Heart left ventricle (tissue), 16 donors: ENCODE measurements around the gene LSS. TPM values are rescaled to one million over a fixed set of nuclear protein-coding genes. Genes with fewer than 3 reads are reported as not detected.

Experiments used
- ATAC-seq, 4 donors: fragments of 200-7000 bp; cut with Tn5 transposase; one replicate each; pipeline ENCODE4 v1.9.1; 2020 to 2022; ENCODE audit warnings: moderate library complexity in 4 of 4, mild to moderate bottlenecking in 3 of 4, moderate number of reproducible peaks in 1 of 4
- DNase-seq, 5 donors: peaks; one replicate each; pipeline ENCODE4 v3.0.0-alpha.2; 2020
- H3K27ac ChIP-seq, 12 donors: fragments of 200-600 bp; sonication (generic) in 4 of 12; one replicate each; pipeline versions ENCODE4 v1.5.0 to v1.8.0; 2016 to 2022; ENCODE audit warnings: mild to moderate bottlenecking in 2 of 12
- H3K27me3 ChIP-seq, 9 donors: fragments of 200-600 bp; sonication (generic) in 2 of 9; one replicate each; pipeline versions ENCODE4 v1.5.1 to v1.8.0; 2016 to 2022; ENCODE audit warnings: mild to moderate bottlenecking in 3 of 9
- H3K36me3 ChIP-seq, 9 donors: fragments of 200-600 bp; sonication (generic) in 2 of 9; one replicate each; pipeline versions ENCODE4 v1.5.0 to v1.8.0; 2018 to 2022; ENCODE audit warnings: mild to moderate bottlenecking in 2 of 9
- H3K4me1 ChIP-seq, 12 donors: fragments of 200-600 bp; sonication (generic) in 4 of 12; one replicate each; pipeline versions ENCODE4 v1.5.0 to v1.8.0; 2016 to 2022; ENCODE audit warnings: mild to moderate bottlenecking in 3 of 12
- H3K4me3 ChIP-seq, 12 donors: fragments of 200-600 bp; sonication (generic) in 4 of 12; one replicate each; pipeline versions ENCODE4 v1.5.0 to v1.8.0; 2017 to 2022; ENCODE audit warnings: mild to moderate bottlenecking in 9 of 12, moderate library complexity in 4 of 12
- H3K9me3 ChIP-seq, 12 donors: fragments of 200-600 bp; sonication (generic) in 4 of 12; one replicate each; pipeline versions ENCODE4 v1.5.0 to v1.8.0; 2016 to 2022; ENCODE audit warnings: mild to moderate bottlenecking in 1 of 12
- POLR2A ChIP-seq, 2 donors: fragments of 450-650 bp; IDR thresholded peaks; one replicate each; pipeline ENCODE4 v1.6.1; 2017; ENCODE audit warnings: antibody characterized with exemption in 2 of 2, mild to moderate bottlenecking in 2 of 2, moderate library complexity in 2 of 2
- WGBS, 4 donors: extraction: QIAGEN DNeasy Blood & Tissue Kit in 2 of 4; methylation state at CpG; one replicate each; pipeline versions ENCODE4 v1.1.5 to v1.1.7; 2013 to 2018; 5-methylcytosine and 5-hydroxymethylcytosine counted together
- intact Hi-C, 10 donors: fragments of 100-400 bp; cut with DNase I; formaldehyde crosslinking; loops; one replicate each; pipeline versions ENCODE4 v1.11.1 to v1.14.2; 2022
- polyA plus RNA-seq, 2 donors: library from polyadenylated mRNA; stranded (reverse); fragments of 200-250 nt; gene quantifications; one replicate each; pipeline ENCODE4 v1.2.3, GENCODE V29; 2013
- total RNA-seq, 9 donors: library from RNA; depleted of rRNA in 2 of 9; stranded (reverse); fragments of >200 nt in 2 of 9; fragmentation: NEBNext Ultra II Directional in 3 of 9; extraction: Animal tissue kit (Norgen Biotek cat#: 25700) in 3 of 9; gene quantifications; one replicate each; pipeline versions ENCODE4 v1.1.0 to v1.2.4, GENCODE V29; 2016 to 2023
- TF ChIP-seq, protein P1 (sequence below), 12 donors: fragments of 200-600 bp; sonication (generic) in 4 of 12; IDR thresholded peaks; one replicate each; pipeline versions ENCODE4 v1.5.0 to v1.8.0; 2018 to 2022; ENCODE audit warnings: antibody characterized with exemption in 12 of 12, mild to moderate bottlenecking in 5 of 12
- donor health status: ischemic (EF 13 %, LVEDD 7.1; RV severe dilation, severe dysfunction).
- donor health status: healthy with polysubstance abuse.
- donor health status: DM: no; HTN: yes; CAD: no.
- donor health status: DM: no; HTN: no; CAD: no.
- donor health status: ischemic (EF 25% LVEDD 6.9; RV normal size, moderate dysfunction).
- donor health status: ischemic (EF 25% LVEDD 5.7; RV mildly dilated, moderate dysfunction).
- donor health status: healthy.
- donor health status: DM: yes; HTN: yes; CAD: no.
- donor health status: ischemic (EF 35%, LVEDD 5.7; RV mildly dilated, moderate dysfunction).
- donor health status: nonischemic (EF 11% LVEDD 7.7; RV severe dilation, severe dysfunction).
- donor health status: DM: yes; HTN: yes; CAD: no.
- donor health status: PGD.
- donor health status: ischemic (EF 29% LVEDD 5.4; RV normal size, mild dysfunction).
- donor health status: nonischemic (EF 23%, LVEDD 6.1; RV moderate dilation, normal function).

The LSS gene
- total and polyA plus RNA-seq, 11 donors: 25.1 to 65.5 (median 40.7) TPM

DNA sequence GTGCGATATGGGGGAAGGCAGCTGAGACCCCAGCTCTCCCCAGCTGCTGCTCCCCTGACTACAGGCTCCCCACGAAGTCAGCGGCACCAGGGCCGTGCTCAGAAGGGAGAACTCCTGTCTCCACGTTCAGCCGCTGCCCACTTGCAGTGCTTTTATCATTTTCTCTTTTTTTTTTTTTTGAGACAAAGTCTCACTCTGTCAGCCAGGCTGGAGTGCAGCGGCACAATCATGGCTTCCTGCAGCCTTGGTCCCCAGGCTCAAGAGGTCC, 72.3 kb downstream of the LSS start:
- Histone ChIP-seq H3K9me3 (no peaks in the 10 kb centered on the region), H3K4me1 (peaks cover 3 to 15% (median 10%) of the 10 kb centered on the region in 12 donors), H3K4me3 (no peak overlapping the region), H3K27ac (no peak overlapping the region), H3K27me3 (peaks cover 0 to 4% (median 0%) of the 10 kb centered on the region in 9 donors), H3K36me3 (peaks cover 0 to 4% (median 0%) of the 10 kb centered on the region in 9 donors)
- TF ChIP-seq, protein P1, sequence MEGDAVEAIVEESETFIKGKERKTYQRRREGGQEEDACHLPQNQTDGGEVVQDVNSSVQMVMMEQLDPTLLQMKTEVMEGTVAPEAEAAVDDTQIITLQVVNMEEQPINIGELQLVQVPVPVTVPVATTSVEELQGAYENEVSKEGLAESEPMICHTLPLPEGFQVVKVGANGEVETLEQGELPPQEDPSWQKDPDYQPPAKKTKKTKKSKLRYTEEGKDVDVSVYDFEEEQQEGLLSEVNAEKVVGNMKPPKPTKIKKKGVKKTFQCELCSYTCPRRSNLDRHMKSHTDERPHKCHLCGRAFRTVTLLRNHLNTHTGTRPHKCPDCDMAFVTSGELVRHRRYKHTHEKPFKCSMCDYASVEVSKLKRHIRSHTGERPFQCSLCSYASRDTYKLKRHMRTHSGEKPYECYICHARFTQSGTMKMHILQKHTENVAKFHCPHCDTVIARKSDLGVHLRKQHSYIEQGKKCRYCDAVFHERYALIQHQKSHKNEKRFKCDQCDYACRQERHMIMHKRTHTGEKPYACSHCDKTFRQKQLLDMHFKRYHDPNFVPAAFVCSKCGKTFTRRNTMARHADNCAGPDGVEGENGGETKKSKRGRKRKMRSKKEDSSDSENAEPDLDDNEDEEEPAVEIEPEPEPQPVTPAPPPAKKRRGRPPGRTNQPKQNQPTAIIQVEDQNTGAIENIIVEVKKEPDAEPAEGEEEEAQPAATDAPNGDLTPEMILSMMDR (IDR thresholded peaks at IDR 0.05): no peak
- DNase-seq (peak in 2 of 5 donors; percentile 5 to 9), ATAC-seq (no peak)
- intact Hi-C loops: loop anchor here in 3 of 10 donors (5.0 to 10.0 kb wide), 3 partner anchors 66 to 88 kb away; partner anchors contain the start of gene LSS (in 1 of the 3)
- 83 to 88% (median 87%) methylated on average over 7 of the region's 7 CpGs for WGBS, 4 donors

DNA sequence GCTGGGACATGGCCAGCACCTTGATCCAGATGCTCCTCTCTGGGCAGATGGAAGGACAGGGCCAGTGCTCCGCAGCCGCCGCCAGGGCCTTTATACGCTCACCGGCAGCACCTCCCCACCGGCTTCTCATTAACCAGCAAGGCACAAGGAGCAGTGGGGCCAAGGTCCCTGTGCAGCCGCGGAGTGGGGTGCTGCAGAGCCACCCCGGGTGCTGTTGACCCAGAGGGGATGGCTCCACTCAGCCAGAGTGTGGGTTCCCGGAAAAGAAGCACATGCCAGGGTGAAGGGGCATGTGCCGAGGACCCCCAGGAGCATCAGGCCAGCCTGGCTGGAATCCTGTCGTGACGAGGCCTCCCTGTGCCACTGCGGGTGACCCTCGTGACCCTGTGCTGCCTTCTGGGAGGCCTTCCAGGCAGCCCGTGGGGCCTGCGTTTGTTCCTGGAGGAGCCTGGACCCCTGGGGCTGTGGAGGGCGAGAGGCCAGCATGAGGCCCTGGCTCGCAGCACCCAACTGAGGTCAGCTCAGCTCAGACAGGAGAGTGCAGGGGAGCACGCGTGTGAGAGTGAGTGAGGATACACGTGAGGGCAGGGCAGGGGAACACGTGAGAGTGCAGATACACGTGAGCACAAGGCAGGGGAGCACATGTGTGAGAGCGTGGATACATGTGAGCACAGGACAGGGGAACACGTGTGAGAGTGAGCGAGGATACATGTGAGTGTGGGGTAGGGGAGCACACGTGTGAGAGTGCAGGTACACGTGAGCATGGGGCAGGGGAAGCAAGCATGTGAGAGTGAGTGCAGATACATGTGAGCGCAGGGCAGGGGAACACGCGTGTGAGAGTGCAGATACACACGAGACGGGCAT, 72.8 kb downstream of the LSS start, which contains the start of gene FTCD:
Gene FTCD (minus strand): TSS at position 66 of the 864 bp plus-strand sequence. CDS start 56 bp downstream, at position 10.
- intact Hi-C loops: loop anchor here in 3 of 10 donors (5.0 to 10.0 kb wide), 3 partner anchors 67 to 89 kb away; partner anchors contain the start of gene LSS (in 1 of the 3)
- Histone ChIP-seq H3K36me3 (no peaks in the 10 kb centered on the region), H3K27me3 (no peaks in the 10 kb centered on the region), H3K27ac (no peak within 1 kb of the TSS), H3K4me3 (no peak within 1 kb of the TSS), H3K9me3 (no peaks in the 10 kb centered on the region), H3K4me1 (peaks cover 3 to 15% (median 10%) of the 10 kb centered on the region in 12 donors)
- ATAC-seq (no peak), DNase-seq (peak in 4 of 5 donors; percentile 2 to 53 (median 19))
- TF ChIP-seq, protein P1 (IDR thresholded peaks at IDR 0.05): no peak
- TF ChIP-seq POLR2A (IDR thresholded peaks at IDR 0.05): no peak
- WGBS, 4 donors: 87 to 91% (median 90%) methylated on average over 33 to 34 of the region's 34 CpGs

- 92 to 93% (median 93%) methylated on average over 5 to 16 of the region's 16 CpGs for WGBS, 4 donors
- peak in 4 of 5 donors; percentile 5 to 51 (median 18) for DNase-seq
Measured at GRCh38 chr21:46154955-46155513, 73.5 kb downstream of the LSS start.

More at GRCh38 chr21:46154955-46155513, 73.5 kb downstream of the LSS start:
- intact Hi-C loops: loop anchor here in 4 of 10 donors (5.0 to 10.0 kb wide), 4 partner anchors 67 to 90 kb away; partner anchors contain the start of gene LSS (in 2 of the 4)
- Histone ChIP-seq H3K4me1 (peaks cover 3 to 15% (median 10%) of the 10 kb centered on the region in 12 donors), H3K27me3 (no peaks in the 10 kb centered on the region), H3K27ac (no peak overlapping the region), H3K9me3 (no peaks in the 10 kb centered on the region), H3K36me3 (no peaks in the 10 kb centered on the region), H3K4me3 (no peak overlapping the region)
- ATAC-seq: no peak
- no peak for TF ChIP-seq POLR2A (IDR thresholded peaks at IDR 0.05)
- TF ChIP-seq, protein P1 (IDR thresholded peaks at IDR 0.05): no peak
